KOPT-K1 (cell line): ENCODE results near the gene SUCO.
"Not testable (repeated sequence)": the region's sequence is repeated elsewhere in the genome, so short reads cannot be mapped to it uniquely, and the experiment has no call there.

Experiments
- H3K27ac ChIP-seq: fragments of 200-600 bp; sonication (generic); 2 replicates; pipeline ENCODE4 v1.5.1; 2016; ENCODE audit warnings: antibody characterized with exemption, mild to moderate bottlenecking, low read depth, low read length; ENCODE audit not compliant: poor library complexity, severe bottlenecking
- H3K36me3 ChIP-seq: fragments of 200-600 bp; sonication (generic); 2 replicates; pipeline ENCODE4 v1.5.1; 2017; ENCODE audit warnings: antibody characterized with exemption, mild to moderate bottlenecking, low read length, moderate library complexity; ENCODE audit not compliant: insufficient read depth
- H3K9me3 ChIP-seq: fragments of 200-600 bp; sonication (generic); 2 replicates; pipeline ENCODE4 v1.5.1; 2017; ENCODE audit warnings: antibody characterized with exemption, low read length, mild to moderate bottlenecking; ENCODE audit not compliant: insufficient read depth, poor library complexity, severe bottlenecking

SUCO gene

GRCh38 chr1:172603816-172604215, 70.9 kb downstream of the SUCO start:
- Histone ChIP-seq H3K36me3 (peaks cover 67% of the 10 kb centered on the region), H3K27ac (no peak overlapping the region), H3K9me3 (no peaks in the 10 kb centered on the region)

DNA sequence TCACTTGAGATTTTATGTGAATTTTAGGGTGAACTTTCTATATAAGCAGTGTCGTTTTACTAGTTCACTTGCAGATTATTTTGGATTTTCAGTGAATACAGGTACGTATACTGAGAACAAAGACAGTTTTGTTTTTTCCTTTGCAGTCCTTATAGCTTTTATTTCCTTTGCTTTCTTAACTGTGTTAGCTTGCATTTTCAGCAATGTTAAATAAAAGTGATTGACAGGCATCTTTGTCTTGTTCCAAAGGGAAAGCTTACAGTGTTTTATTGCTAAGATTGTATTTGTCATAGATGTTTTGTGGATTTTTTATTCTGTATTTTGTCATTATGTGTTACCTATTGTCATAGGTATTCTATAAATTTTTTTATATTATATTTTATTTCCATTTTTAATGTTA, 72.7 kb downstream of the SUCO start:
- Histone ChIP-seq H3K9me3 (no peaks in the 10 kb centered on the region), H3K36me3 (peaks cover 69% of the 10 kb centered on the region), H3K27ac (no peak overlapping the region)

- Histone ChIP-seq H3K36me3 (peaks cover 71% of the 10 kb centered on the region), H3K27ac (no peak overlapping the region), H3K9me3 (no peaks in the 10 kb centered on the region)
Observed at GRCh38 chr1:172607145-172607544, 74.2 kb downstream of the SUCO start.

DNA sequence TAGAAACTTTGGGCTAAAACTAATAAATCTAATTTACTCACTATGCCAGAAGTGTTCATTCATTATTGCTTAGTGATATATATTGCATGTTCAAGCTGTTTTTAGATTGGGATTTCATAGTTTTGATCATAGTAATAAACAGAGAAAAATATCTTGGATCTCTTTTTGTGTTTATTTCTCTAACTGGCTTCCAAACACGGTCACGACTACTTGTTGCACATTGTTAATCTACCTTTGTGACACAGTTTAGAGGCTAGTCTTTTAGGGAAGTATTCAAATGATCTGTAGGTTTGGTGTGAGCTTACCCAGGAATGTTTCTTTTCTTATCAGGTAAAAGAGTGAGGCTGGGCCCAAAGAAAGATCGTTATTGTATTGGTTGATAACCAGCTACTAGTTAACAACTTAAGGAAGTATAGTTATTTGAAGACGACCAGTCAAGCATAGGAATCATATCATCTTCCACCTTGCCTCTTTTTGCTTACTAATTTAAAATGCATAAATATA, 75.2 kb downstream of the SUCO start:
- Histone ChIP-seq H3K9me3 (no peaks in the 10 kb centered on the region), H3K27ac (no peak overlapping the region), H3K36me3 (peaks cover 67% of the 10 kb centered on the region)

DNA sequence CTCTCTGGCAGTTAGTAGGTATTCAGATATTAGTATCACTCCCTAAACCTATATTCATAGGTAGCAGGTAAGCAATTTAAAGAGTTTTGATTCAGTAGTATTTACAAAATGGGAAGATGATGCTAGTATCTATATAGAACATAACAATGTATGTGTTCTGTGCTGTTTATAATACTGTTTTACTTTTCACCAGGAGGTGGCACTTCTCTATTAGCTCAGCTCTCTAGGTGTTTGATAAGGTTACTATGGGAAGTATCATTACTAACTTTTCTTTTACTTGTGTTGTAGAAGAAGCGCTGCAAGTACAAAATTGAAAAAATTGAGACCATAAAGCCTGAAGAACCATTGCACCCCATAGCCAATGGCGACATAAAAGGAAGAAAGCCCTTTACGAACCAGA, 76.6 kb downstream of the SUCO start:
- H3K27ac ChIP-seq, result no peak overlapping the region
- H3K36me3 ChIP-seq, result peaks cover 55% of the 10 kb centered on the region
- no peaks in the 10 kb centered on the region for H3K9me3 ChIP-seq

GRCh38 chr1:172612478-172612877, 79.5 kb downstream of the SUCO start:
- H3K27ac ChIP-seq, result no peak overlapping the region
- peaks cover 44% of the 10 kb centered on the region for H3K36me3 ChIP-seq
- H3K9me3 ChIP-seq, result no peaks in the 10 kb centered on the region

DNA sequence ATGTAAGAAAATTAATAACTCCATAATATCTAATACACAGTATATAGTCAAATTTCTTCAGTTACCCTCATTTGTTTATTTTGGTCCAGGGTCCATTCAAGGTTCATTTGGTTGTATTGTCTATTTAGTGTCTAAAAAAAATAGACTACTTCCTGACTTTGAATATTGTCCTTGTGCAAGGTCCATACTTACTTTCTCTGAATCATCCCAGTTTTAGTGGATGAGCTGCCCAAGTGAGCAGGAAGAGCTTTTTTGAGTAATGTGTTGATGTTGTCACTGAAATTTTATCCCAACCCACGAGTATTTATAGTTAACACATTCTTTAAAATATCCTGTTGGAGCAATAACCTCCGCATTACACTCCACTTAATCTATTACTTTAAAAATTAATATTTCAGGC, 80.3 kb downstream of the SUCO start:
- peaks cover 41% of the 10 kb centered on the region for H3K36me3 ChIP-seq
- H3K9me3 ChIP-seq, result peaks cover 5% of the 10 kb centered on the region
- no peak overlapping the region for H3K27ac ChIP-seq

GRCh38 chr1:172616195-172616594, 83.2 kb downstream of the SUCO start:
- H3K36me3 ChIP-seq, result peaks cover 14% of the 10 kb centered on the region
- H3K9me3 ChIP-seq, result peaks cover 23% of the 10 kb centered on the region
- no peak overlapping the region for H3K27ac ChIP-seq

- Histone ChIP-seq H3K27ac (no peak overlapping the region), H3K36me3 (peaks cover 10% of the 10 kb centered on the region), H3K9me3 (peaks cover 23% of the 10 kb centered on the region)
Observed at GRCh38 chr1:172616636-172617035, 83.7 kb downstream of the SUCO start.

- H3K27ac ChIP-seq, H3K36me3 ChIP-seq: not testable (repeated sequence)
- peaks cover 23% of the 10 kb centered on the region for H3K9me3 ChIP-seq
Observed at GRCh38 chr1:172620603-172621002, 87.7 kb downstream of the SUCO start.

GRCh38 chr1:172622541-172622940, 89.6 kb downstream of the SUCO start:
- H3K27ac ChIP-seq, result no peak overlapping the region
- peaks cover 23% of the 10 kb centered on the region for H3K9me3 ChIP-seq
- H3K36me3 ChIP-seq, result no peaks in the 10 kb centered on the region

GRCh38 chr1:172623748-172624147, 90.8 kb downstream of the SUCO start:
- Histone ChIP-seq H3K27ac (no peak overlapping the region), H3K36me3 (no peaks in the 10 kb centered on the region), H3K9me3 (peaks cover 18% of the 10 kb centered on the region)

DNA sequence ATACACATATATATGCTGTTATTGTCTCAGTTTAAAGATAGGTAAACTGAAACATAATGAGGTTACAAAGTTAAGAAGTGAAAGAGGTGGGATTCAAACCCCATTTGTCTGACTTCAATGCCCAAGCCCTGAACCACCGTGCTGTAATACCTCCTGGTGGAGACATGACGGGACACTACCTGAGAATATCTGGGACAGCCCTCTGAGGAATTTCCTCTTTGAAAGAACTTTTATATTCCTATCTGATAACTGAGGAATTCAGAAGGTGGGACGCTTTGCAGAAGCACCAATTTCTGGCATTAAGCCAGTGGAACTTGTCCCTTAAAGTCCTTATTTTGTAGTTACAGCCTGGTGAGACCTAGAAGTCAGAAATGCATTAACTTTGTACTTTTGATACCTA, 93.9 kb downstream of the SUCO start:
- Histone ChIP-seq H3K36me3 (no peaks in the 10 kb centered on the region), H3K9me3 (no peaks in the 10 kb centered on the region), H3K27ac (no peak overlapping the region)

DNA sequence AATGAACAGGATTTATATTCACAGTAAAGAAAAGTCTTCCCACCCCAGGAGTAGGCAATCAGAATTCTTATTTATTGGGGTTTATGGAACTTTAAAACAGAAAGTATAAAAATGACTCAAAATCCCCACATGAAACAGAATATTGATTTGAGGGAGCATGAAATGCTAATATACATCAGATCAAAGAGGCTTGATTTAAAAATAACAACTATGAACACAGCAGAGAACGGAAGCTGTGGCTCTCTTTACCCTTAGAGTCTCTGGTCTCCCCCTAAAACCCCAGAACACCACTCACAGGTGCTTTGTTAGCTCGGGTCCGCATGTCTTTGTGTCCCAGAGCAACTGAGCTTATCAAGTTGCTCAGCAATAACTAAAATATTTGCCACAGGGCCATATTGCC, 94.8 kb downstream of the SUCO start:
- no peak overlapping the region for H3K27ac ChIP-seq
- H3K9me3 ChIP-seq, result no peaks in the 10 kb centered on the region
- no peaks in the 10 kb centered on the region for H3K36me3 ChIP-seq

- H3K27ac ChIP-seq, result no peak overlapping the region
- H3K9me3 ChIP-seq, result no peaks in the 10 kb centered on the region
- H3K36me3 ChIP-seq, result no peaks in the 10 kb centered on the region
Observed at GRCh38 chr1:172628401-172628800, 95.5 kb downstream of the SUCO start.

GRCh38 chr1:172629170-172629569, 96.2 kb downstream of the SUCO start:
- no peaks in the 10 kb centered on the region for H3K9me3 ChIP-seq
- no peak overlapping the region for H3K27ac ChIP-seq
- no peaks in the 10 kb centered on the region for H3K36me3 ChIP-seq

GRCh38 chr1:172629638-172630037, 96.7 kb downstream of the SUCO start:
- H3K27ac ChIP-seq, result no peak overlapping the region
- H3K9me3 ChIP-seq, result no peaks in the 10 kb centered on the region
- no peaks in the 10 kb centered on the region for H3K36me3 ChIP-seq
